ENCODE data around the gene DIS3L2.
"Not testable (repeated sequence)": the region's sequence is repeated elsewhere in the genome, so short reads cannot be mapped to it uniquely, and the experiment has no call there.

DIS3L2 gene

DNA sequence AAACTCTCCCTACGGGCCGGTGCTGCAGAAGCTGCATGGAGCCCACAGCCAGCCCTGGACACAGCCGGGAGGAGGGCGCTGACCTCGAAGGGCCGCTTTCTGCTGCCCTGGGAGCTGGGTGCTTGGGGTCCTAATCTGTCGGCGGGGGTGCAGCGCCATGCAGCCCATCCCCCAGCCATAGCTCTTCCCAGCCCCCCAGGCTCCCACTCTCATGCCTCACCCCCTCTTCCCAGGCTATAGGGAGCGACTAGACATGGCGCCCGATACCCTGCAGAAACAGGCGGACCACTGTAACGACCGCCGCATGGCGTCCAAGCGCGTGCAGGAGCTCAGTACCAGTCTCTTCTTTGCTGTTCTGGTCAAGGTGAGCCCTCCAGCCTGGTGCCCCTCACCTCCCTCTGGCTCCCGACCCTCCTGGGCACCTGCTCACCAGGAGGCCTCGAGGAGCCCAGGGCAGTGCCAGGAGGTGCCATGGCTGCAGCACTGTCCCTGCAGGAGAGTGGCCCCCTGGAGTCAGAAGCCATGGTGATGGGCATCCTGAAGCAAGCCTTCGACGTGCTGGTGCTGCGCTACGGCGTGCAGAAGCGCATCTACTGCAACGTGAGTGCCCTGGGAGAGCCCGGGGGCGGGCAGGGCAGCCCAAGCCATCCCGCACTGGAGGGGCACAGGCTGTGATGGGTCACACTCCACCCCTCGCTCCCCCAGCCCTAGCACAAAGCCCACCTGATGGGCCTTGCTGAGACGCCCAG lies 372.8 kb downstream of the DIS3L2 start:
- not testable (repeated sequence) for DNase-seq (ENCODE audit: low read depth)

DNA sequence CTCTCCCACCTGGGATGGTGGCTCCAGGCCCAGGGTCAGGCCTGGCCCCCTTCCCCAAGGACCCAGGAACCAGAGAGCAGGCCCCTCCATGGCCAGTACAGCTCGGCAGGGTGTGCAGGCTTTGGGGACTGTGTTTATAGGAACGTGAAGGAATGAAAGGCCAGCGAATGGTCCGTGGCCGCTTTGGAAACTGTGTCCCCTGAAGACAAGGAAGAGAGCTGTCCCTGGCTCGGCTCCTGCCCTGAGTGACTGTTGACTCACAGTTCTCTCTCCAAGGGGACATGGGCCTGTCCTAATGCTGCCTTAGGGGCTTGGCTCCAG lies 373.3 kb downstream of the DIS3L2 start:
- DNase-seq (ENCODE audit: low read depth), result not testable (repeated sequence)

DNA sequence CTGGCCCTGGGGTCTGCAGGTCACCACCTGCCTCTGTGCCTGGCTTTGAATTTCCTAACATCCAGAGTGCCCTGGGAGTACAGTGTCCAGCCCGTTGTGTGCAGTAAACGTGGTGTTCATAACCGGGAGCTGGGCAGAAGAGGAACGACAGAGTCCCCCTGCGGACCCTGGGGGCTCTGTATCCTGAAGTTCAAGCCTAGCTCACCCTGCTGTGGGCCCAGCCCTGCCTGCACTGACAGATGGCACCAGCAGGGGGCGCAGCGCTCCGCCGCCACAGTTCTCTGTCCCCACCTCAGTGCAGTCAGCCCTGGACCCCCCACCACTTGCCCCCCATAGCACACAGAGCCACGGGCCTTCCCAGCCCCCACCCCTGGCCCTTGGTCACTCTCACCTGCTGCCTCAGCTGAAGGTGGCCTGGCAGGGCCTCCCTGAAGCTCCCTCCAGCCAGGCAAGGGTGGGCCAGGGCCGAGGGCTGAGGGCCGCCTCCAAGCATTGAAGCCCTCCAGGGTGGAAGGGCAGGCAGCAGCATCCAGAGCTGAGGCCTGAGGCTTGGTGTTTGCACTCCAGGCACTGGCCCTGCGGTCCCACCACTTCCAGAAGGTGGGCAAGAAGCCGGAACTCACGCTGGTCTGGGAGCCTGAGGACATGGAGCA lies 373.8 kb downstream of the DIS3L2 start:
- DNase-seq (ENCODE audit: low read depth), result not testable (repeated sequence)

DNA sequence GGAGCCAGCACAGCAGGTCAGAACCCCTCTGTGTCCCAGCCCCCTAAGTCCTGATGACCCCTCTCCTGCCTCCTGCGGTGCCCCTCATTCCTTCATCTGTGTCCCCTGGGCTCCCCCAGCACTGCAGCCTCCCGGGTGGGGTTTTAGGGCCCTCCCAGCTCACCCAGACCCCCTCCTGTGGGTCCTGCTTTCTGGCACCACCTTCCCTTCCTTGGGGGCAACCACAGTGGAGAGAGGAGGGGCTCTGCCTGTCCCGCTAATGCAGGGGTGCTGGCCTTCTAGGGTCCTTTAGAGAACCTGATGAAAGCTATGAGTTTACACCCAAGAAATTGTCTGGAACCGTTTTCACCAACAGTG lies 374.3 kb downstream of the DIS3L2 start:
- DNase-seq (ENCODE audit: low read depth), result no peak

DNA sequence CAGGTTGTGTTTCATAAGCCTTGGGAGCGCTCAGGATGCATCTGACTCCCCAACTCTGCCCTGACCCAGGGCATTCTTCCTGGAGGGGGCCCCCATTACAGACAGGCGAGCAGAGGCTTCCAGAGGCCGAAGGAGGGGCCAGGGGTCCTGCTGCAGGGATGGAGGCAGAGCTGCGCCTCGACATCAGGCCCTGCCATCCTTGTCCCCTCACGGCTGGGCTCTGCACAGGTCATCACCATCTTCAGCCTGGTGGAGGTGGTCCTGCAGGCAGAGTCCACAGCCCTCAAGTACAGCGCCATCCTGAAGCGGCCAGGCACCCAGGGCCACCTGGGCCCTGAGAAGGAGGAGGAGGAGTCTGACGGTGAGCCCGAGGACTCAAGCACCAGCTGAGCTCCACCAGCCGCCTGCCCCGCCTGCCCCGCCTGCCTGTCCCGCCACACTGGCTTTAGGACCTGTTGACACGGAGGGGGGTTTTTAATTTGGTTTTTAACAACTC lies 374.8 kb downstream of the DIS3L2 start:
- no peak for DNase-seq (ENCODE audit: low read depth)

DNA sequence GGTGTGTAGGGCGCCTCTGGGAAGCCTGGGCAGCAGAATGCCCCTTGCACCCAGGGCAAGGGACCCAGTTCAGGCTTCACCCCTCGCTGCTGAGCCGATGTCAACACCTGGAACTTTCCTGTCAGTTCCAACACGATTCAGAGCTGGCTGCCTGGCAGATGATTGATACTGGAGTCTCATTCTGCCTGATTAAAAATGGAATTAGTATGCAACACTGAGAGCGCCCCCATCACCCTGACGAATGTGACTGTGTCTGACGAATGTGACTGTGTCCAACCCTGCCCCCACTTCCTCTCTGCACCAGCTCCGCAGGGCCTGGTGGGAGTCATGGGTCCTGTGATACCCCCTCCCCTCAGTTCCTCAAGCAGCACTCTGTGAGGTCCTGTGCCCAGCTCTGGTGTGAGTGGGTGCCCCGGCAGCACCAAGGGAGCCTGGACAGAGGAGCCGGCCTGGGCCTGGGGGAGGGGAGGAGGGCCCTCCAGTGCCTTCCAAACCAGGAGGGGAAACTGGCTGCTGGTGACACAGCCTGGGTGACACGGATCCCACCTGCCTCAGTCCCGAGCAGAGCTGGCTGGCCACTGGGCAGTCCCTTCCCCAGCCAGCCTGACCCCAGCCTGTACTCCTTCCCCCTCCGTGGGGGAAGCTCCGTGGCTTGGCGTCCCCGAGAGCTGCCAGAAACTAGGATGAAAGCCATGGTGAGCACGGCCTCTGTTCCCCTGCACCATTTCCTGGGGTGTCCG lies 375.6 kb downstream of the DIS3L2 start:
- no peak for DNase-seq (ENCODE audit: low read depth)

DNA sequence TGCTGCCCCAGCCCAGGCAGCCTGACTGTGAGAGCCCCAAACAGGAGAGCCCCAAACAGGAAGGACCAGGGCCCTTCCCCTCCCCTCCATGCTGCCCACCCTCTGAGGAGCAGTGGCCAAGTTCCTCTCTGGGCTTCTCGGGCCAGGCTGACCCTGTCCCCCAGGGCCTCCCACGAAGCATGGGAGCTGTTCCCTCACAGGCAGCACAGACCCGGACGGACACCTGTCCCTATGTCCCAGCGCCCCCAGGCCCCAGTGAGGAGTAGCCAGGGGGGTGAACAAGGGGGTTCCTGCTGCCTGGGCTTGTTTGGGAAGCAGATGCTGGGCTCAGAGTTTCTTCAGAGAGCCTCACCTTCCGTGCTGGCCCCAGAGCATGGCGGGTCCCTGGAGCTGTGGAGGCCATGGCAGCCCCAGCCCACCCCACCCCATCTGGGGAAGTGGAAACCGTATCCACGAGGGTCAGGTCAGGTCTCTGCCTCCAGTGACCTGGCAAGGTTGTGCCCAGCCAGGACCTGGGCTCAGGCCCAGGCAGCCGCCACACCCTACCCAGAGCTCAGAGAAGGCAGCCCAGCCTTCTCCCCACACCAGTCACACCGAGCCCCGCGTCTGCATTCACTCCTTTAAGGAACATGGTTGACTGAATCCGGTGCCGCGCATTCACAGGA lies 376.7 kb downstream of the DIS3L2 start:
- DNase-seq (ENCODE audit: low read depth), result not testable (repeated sequence)

DNA sequence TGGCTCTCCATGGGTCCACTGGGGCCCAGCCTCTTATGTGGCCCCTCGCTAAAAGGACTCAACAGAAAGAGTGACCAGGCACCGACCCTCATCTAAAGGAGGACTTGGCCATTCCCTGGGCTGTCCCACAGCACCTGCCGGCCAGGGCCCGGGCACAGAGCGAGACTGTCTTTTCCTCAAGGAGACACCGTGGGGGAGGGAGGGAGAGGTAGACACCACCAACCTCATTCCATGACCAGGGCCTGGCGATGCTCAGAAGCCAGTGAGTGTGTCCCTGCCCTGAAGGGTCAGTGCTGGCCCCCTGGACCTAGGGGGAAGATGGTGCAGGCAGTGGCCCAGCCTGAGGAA lies 377.2 kb downstream of the DIS3L2 start:
- no peak for DNase-seq (ENCODE audit: low read depth)

DNA sequence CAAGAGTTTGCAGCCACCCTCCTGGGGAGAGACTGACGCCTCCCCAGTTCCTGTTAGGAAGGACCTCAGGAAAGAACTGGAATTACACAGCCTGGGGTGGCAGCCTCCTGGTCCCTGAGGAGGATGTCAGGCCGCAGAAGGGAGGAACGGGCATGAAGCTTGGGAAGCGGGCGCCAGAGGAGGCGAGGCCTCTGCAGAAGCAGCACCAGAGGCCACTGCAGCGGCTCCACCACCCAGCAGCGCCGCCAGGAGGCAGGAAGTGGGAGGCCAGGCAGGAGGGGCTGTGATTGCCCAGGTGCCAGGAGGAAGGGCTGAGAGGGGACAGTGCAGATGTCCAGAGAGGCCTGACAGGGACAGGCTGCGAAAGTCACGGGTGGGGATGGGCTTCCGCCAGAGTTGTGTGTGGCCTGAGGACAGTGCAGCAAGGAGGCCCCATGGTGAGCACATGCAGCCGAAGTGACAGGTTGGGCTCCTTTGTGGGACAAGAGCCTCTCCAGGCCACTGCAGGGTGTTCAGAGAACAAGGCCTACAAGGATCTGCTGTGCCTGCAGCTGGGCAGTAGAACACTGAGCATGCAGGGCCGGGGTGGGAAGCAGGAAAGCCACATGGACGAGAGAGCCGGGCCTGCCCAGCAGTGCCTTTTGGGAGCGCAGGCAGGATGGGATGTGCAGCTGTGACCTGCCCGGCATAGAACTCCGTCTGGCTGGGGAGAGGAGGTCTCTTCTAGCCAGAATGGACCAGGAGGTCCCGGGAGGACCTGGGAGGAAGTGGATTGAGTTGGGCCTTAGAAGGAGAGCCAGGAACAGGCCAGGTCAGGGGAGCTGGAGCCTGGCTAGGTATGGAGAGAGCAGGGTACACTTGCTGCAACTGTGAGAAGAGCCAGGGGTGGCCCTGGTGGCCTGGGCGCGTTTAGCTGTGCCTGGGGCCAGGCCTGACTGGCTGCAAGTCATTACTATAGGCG lies 377.9 kb downstream of the DIS3L2 start:
- DNase-seq (ENCODE audit: low read depth), result no peak

DNA sequence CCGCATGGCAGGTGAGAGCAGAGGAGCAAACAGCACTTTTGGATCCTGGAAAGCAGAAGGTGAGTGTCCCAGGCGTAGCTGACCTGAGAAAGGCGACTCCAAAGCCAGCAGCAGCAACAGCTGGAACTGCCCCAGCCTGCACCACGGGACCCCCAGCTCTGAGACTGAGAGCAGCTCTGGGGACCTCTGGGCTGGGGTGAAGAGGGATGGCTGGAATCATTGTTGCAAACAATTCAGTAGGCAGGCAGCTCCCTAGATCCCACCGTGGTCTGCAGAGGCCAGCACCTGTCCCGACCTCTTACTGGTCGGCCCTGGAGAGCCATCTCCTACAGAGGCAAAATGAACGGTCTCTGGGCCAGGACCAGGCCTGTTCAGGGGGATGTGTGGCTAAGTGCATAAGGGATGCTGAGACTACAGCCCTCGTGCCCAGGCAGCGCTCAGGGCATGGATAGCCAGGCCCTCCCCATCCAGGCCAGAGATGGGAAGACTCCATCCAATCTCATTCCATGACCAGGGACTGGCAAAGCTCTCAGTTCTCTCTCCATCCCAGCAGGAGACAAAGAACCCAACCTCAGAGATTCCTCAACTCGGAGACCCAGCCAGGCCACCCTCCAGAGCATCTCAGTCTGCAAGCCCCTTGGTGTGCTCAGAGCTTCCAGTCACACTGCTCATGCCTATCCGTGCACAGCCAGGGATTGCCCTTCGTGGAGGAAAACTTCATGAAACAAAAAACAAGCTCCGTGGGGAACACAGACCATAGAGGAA lies 378.8 kb downstream of the DIS3L2 start:
- DNase-seq (ENCODE audit: low read depth), result no peak

DNA sequence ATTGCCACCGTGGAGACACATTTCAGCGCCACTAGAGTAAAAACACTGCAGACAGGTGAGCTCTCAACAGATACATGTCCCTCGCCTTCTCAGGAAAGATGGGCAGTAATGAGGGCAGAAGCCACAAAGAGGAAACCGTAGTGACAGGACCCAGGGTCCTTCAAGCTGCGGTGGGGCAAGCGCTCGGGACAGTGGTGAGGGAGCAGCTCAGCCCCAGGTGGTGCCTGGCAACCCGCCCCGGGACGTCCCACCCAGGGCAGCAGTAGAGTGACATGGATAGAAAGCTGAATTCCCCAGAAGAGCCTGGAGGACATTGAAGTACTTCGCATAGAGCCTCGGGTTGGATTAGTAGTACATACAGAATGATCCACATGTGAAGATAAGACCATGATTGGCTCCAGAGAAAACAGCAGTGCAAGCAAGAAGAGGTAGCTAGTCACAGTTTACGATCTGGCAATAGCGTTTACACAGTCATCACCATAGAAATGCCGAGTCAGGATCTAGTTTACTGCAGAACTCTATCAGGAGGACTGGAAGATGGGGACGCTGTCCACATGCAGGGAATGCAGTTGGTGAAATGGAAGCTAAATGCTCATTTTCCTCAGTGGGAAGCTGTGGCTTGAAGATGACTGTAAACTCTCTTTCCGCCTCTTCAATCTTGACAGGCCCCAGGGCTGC lies 379.7 kb downstream of the DIS3L2 start:
- no peak for DNase-seq (ENCODE audit: low read depth)

DNA sequence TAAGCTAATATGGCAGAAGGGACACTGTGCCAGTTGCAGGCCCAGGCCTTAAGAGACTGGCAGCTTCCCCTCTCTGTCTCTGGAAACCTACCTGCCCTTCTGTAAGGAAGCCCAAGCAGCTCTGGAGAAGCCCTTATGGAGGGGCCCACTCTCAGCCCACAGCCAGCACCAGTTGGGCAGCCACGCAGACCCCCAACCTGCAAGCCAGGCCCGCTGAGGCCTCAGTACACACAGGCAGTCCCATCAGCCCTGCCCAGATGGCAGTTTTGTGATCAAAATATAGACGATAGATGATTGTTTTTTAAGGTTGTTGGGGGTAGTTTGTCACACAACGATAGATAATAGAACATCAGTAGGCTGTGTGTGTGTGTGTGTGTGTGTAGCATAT lies 380.2 kb downstream of the DIS3L2 start:
- no peak for DNase-seq (ENCODE audit: low read depth)

DNA sequence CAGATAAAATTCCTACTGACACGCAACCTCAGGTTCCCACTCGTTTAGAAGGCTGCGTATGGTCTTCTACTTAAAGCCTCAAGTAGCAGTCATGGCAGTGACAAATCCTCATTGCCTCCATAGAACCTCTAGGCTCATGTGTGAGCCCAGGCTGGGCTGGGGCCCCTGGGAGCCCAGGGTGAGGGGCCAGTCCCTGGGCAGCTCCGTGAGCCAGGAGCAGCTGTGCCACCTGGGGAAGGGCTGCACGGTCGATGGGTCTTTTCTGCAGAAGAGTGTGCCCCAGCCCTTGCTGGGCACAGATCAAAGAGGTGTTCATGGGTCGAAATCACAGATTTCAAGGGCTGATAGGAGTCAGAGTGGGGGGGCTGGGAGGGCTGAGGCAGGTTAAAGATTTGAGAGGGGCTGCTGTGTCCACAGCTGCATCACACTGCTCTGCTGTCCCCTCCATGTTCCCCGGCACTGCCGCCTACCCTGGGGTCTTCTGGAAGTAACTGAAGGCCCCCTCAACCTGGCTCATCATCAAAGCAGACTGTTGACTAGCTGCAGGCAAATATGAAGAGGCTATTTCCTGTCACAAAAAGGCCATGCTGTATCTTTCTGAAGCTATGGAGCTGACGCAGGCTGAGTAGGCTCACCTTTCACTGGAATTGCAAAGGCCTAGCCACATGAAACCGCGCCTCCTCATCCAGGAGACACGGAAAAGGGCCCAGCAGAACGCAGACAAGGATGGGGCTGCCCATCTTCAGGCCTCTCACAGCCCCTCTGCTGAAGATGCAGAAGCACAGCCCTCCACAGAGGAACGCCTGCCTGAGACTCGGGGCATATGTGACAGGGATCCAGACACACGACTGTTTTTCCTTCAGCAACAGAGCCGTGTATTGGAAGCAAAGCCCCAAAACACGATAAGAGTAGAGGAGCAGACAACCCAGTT lies 381.4 kb downstream of the DIS3L2 start:
- no peak for DNase-seq (ENCODE audit: low read depth)

DNA sequence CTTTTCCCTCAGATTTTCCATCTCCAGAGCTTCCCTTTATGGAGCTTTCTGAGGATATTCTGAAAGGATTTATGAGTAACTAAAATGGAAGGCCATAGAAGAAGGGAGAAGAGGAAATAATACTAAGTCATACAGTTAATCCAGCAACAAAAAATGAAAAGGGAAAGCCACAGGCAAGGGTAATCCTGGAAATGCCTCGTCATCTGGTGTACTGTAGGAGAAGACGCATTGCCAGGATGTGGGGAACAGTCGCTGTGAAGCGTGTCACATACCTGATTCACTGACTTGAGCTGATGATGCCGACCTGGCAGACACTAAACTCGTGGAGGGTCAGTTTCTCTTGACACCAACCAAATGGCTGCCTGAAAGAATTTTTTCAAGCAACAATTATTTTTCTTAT lies 382.3 kb downstream of the DIS3L2 start:
- no peak for DNase-seq (ENCODE audit: low read depth)

DNA sequence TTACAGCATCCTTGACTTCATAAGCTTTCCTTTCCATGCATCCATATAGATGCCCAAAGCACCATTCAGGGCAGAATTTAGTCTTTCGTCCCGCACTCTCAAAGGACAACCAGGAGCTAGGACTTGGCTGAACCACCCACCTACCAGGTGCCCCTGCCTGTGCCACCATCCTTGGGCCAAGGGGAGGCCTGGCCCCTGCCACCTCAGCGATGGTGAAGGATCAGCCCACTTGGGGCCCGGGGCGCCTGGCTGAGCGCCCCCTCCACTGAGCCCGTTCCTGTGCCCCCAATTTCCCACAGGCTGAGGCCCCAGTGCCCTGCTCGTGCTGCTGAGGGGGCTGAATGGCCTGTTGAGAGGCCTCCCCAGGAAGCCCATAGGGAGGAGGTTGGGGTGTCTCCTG lies 383.7 kb downstream of the DIS3L2 start:
- no peak for DNase-seq (ENCODE audit: low read depth)

DNA sequence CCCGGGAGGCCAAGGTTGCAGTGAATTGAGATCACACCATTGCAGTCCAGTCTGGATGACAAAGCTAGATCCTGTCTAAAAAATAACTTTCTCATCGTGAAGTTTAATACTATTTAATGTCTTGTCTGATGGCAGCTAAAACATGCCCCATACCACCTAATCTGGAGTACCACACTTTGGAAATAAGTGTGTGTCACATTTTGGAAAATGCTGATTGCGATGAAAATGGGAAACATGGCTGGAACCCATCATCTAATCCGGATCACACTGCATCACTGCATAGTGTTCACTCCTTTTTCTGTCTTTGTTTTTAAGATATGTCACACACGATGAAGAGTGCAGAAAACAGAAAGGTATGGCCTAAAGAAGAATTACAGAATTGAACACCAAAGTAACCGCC lies 385.9 kb downstream of the DIS3L2 start:
- no peak for DNase-seq (ENCODE audit: low read depth)

DNA sequence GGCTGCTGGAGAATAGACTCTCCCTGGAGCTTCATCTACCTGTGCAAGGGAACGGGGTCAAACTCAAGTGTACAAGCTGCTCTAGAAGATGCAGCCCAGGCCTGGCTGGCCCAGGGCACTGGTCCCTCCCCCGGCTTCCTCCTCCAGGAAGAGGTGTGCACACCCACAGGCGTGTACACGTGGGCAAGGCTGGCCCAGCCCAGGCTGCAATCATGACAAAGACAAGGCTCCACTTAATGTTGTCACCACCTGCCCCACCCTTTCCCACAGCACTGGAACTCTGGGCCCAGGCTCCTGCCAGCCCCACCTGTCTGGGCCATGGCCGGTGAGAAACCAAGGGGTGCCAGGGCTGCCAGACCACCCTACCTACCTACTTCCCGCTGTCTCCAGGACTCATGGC lies 387.4 kb downstream of the DIS3L2 start:
- DNase-seq (ENCODE audit: low read depth), result no peak

DNA sequence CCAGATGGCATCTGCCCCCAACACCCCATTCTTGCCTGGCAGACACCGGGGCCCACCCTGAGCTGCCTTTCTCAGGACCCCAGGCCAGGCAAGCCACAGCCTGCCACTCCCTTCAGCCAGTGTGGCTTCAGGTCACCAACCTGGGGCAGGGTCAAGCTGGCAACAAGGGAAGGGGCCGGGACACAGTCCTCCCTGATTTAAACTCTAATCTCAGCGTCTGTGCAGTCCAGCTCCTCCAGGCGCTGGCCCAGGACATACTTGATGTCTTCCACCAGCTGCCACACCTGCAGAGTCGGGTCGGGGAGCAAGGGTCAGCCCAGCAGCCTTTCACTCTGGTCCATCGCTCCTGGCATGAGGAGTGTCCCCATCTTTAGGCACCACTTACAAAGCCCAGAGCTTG lies 388.0 kb downstream of the DIS3L2 start:
- DNase-seq (ENCODE audit: low read depth), result no peak

DNA sequence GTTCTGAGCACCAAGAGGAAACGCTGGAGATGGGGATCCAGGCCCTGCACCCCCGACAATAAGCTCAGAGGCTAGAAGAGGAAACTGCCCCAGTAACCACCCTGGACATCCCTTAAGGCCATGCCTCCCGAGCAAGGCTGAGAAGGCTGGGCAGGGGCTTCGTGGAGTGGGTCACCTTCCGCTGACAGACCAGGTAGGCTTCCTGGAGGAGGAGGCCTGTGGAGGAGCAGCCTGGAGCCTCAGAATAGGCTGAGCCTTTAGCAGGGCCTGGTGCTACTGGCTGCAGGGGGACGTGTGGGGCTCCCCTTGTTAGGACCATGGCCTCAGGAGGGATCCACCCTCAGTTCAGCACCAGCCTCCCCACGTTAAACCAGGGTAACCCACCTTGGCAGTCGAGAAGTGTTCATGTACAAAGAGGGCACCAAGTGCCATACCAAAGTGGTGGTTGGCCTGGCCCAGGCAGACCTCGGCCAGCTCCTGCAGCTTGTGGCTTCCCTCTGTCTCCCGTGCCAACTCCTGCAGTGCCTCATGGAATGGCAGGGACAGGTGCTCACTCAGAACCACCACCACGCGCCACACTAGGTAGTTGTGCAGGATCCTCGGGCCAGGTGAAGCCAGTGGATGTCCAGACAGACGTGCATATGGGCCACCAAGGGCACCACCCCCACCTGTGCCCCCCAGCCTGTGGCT lies 388.6 kb downstream of the DIS3L2 start:
- no peak for DNase-seq (ENCODE audit: low read depth)
